GM18951 (cell line): Measurements from ENCODE around the gene CDK6.

Source experiments
- POLR2A ChIP-seq: IDR thresholded peaks from 4 replicates; pipeline ENCODE4 v1.6.1; 2011; ENCODE audit warnings: mild to moderate bottlenecking; ENCODE audit not compliant: insufficient read length, insufficient read depth; ENCODE audit errors: extremely low read depth
- in situ Hi-C: fragments of 300-500 bp; cut with MboI; formaldehyde crosslinking; loops from one replicate; pipeline ENCODE4 v1.12.0; 2022; ENCODE audit warnings: low sequenced_read_pairs, mixed read lengths, inconsistent platforms; ENCODE audit not compliant: unreplicated experiment

The CDK6 gene

GRCh38 chr7:92731335-92732063 is 104.9 kb downstream of the CDK6 start:
- TF ChIP-seq POLR2A = no peak
- in situ Hi-C loops = no loop called here

GRCh38 chr7:92730808-92731207 is 105.6 kb downstream of the CDK6 start:
- TF ChIP-seq POLR2A = no peak
- in situ Hi-C loops = no loop called here

- no peak for TF ChIP-seq POLR2A
- in situ Hi-C loops = no loop called here
These were observed 106.6 kb downstream of the CDK6 start for GRCh38 chr7:92729751-92730150.

- TF ChIP-seq POLR2A = no peak
- in situ Hi-C loops = no loop called here
These were observed 107.2 kb downstream of the CDK6 start for GRCh38 chr7:92729172-92729571.

GRCh38 chr7:92727755-92728154 is 108.6 kb downstream of the CDK6 start:
- TF ChIP-seq POLR2A = no peak
- in situ Hi-C loops = no loop called here

GRCh38 chr7:92725161-92725925 is 111.0 kb downstream of the CDK6 start:
- in situ Hi-C loops = no loop called here
- no peak for TF ChIP-seq POLR2A

GRCh38 chr7:92723943-92724342 is 112.4 kb downstream of the CDK6 start:
- no peak for TF ChIP-seq POLR2A
- in situ Hi-C loops = no loop called here

GRCh38 chr7:92723205-92723604 is 113.2 kb downstream of the CDK6 start:
- TF ChIP-seq POLR2A = no peak
- in situ Hi-C loops = no loop called here

GRCh38 chr7:92722541-92722940 is 113.8 kb downstream of the CDK6 start:
- TF ChIP-seq POLR2A = no peak
- in situ Hi-C loops = no loop called here

- peak; percentile 28 for TF ChIP-seq POLR2A
- in situ Hi-C loops = no loop called here
These were observed 115.6 kb downstream of the CDK6 start for GRCh38 chr7:92720604-92721350.

GRCh38 chr7:92717993-92718716 is 118.2 kb downstream of the CDK6 start:
- TF ChIP-seq POLR2A = peak; percentile 22
- in situ Hi-C loops = no loop called here

- in situ Hi-C loops = no loop called here
- TF ChIP-seq POLR2A = no peak
These were observed 118.8 kb downstream of the CDK6 start for GRCh38 chr7:92717623-92717992.
